Panc1 (cell line): ENCODE measurements around the gene BMP2K. TPM values are rescaled to one million over a fixed set of nuclear protein-coding genes. Genes with fewer than 3 reads are reported as not detected.

Source experiments
- ATAC-seq: fragments of 200-7000 bp; cut with Tn5 transposase; 2 replicates; pipeline ENCODE4 v1.9.1; 2020; ENCODE audit warnings: mild to moderate bottlenecking, moderate library complexity
- BruUV-seq: library from RNA; stranded (reverse); fragments of 400-500 nt; replicated peaks from 2 replicates; lab custom pipeline; 2021; lab: Mats Ljungman, UMichigan
- CTCF ChIA-PET: fragments of 300-600 bp; sonication (Branson Sonifier 250); formaldehyde crosslinking; loops from one replicate; lab custom pipeline; 2022; ENCODE audit warnings: antibody characterized with exemption; lab: Charles Lee
- POLR2A ChIA-PET: fragments of 300-600 bp; sonication (Branson Sonifier 250); formaldehyde crosslinking; loops from one replicate; lab custom pipeline; 2022; ENCODE audit warnings: antibody characterized with exemption; lab: Charles Lee
- DNase-seq: peaks from one replicate; pipeline ENCODE4 v3.0.0-alpha.2; 2010; ENCODE audit warnings: low read depth, low spot score
- H3K27ac ChIP-seq: 2 replicates; pipeline ENCODE4 v1.5.1; 2011; ENCODE audit warnings: mild to moderate bottlenecking, low read length, inconsistent platforms
- H3K27me3 ChIP-seq: fragments of 200-500 bp; sonication (Bioruptor generic); 2 replicates; pipeline ENCODE4 v1.6.0; 2014; ENCODE audit warnings: low read length, inconsistent platforms; ENCODE audit not compliant: control insufficient read depth, insufficient read depth
- H3K36me3 ChIP-seq: fragments of 200-500 bp; sonication (Bioruptor generic); 2 replicates; pipeline ENCODE4 v1.5.1; 2014; ENCODE audit warnings: inconsistent platforms, mild to moderate bottlenecking, low read length, moderate library complexity; ENCODE audit not compliant: control insufficient read depth, insufficient read depth
- H3K4me1 ChIP-seq: 2 replicates; pipeline ENCODE4 v1.5.1; 2011; ENCODE audit warnings: inconsistent platforms, mild to moderate bottlenecking, low read length, moderate library complexity; ENCODE audit not compliant: control insufficient read depth, insufficient read depth
- H3K4me3 ChIP-seq, 2 experiments: 2 replicates each; pipeline ENCODE4 v1.5.1; 2011 to 2012; ENCODE audit warnings: low read depth in 2 of 2, low read length in 2 of 2, mild to moderate bottlenecking in 2 of 2, inconsistent platforms in 1 of 2, moderate library complexity in 1 of 2
- H3K9me3 ChIP-seq: fragments of 200-500 bp; sonication (Bioruptor generic); 2 replicates; pipeline ENCODE4 v1.5.1; 2014; ENCODE audit warnings: low read depth, mild to moderate bottlenecking, inconsistent platforms, low read length, moderate library complexity; ENCODE audit not compliant: control insufficient read depth, insufficient read depth
- CTCF ChIP-seq: fragments of 450-650 bp; IDR thresholded peaks from 2 replicates; pipeline ENCODE4 v1.5.1; 2017; ENCODE audit warnings: mild to moderate bottlenecking
- POLR2AphosphoS5 ChIP-seq: IDR thresholded peaks from 2 replicates; pipeline ENCODE4 v1.6.1; 2012; ENCODE audit warnings: mild to moderate bottlenecking, low read depth, low read length, moderate library complexity
- REST ChIP-seq, 2 experiments: IDR thresholded peaks; 2 replicates each; pipeline ENCODE4 v1.6.1; 2011 to 2012; ENCODE audit warnings: low read depth in 2 of 2, control low read depth in 1 of 2, low read length in 1 of 2, mild to moderate bottlenecking in 1 of 2, moderate library complexity in 1 of 2; ENCODE audit not compliant: insufficient read depth in 1 of 2
- SIN3A ChIP-seq: IDR thresholded peaks from 2 replicates; pipeline ENCODE4 v1.6.1; 2012; ENCODE audit warnings: low read depth, mild to moderate bottlenecking, low read length, moderate library complexity, borderline replicate concordance; ENCODE audit not compliant: insufficient read depth
- TCF7L2 ChIP-seq: IDR thresholded peaks from 2 replicates; pipeline ENCODE4 v1.6.1; 2011; ENCODE audit warnings: mild to moderate bottlenecking, low read depth, low read length, inconsistent platforms
- in situ Hi-C: cut with HindIII; loops from 2 replicates; pipeline ENCODE4 v1.10.0; 2016; ENCODE audit warnings: low sequenced_read_pairs, low pct_unique_long_range_greater_than_20kb
- intact Hi-C: fragments of 100-400 bp; cut with micrococcal nuclease; formaldehyde crosslinking; loops from one replicate; pipeline ENCODE4 v1.10.0; 2022; ENCODE audit not compliant: unreplicated experiment
- total RNA-seq: library from RNA; stranded (reverse); gene quantifications from one replicate; pipeline ENCODE4 v1.2.1, GENCODE V29; 2021; ENCODE audit not compliant: unreplicated experiment

Gene BMP2K
- total RNA-seq, 1 experiment from 2014 or later: 23.3 TPM

DNA sequence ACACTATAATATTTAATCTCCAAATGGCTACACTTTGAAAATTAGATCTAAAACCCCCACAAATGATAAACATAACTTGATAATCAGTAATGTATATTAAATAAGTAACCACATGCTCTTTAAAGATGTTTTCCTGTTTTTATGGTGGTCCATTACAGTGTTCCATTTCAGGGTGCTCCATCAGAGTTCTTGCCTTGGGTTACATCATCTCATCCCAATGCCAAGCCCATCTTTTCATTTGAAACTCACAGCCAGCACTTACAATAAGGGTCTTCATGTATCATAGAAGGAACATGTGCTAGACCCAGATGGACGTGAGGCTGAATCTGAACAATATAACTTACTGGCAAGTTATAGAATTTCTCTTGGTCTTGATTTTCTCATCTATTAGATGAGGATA, 173.6 kb downstream of the BMP2K start:
- no peak for ATAC-seq
- no peak for DNase-seq
- TF ChIP-seq SIN3A (no peak), CTCF (no peak), TCF7L2 (no peak), REST (IDR thresholded peaks at IDR 0.05; ENCODE audit: insufficient read depth in 1 of 2, low read depth in 2 of 2, low read length in 1 of 2) (no peak)
- Histone ChIP-seq H3K27ac (no peak overlapping the region), H3K27me3 (no peaks in the 10 kb centered on the region), H3K36me3 (no peaks in the 10 kb centered on the region), H3K9me3 (no peaks in the 10 kb centered on the region), H3K4me3 (no peak overlapping the region), H3K4me1 (no peaks in the 10 kb centered on the region)
- intact Hi-C loops: loop anchor here (5.0 kb wide), 2 partner anchors 1268 to 1388 kb away; partner anchors contain the start of gene CFAP299
- POLR2A ChIA-PET: no interaction called here
- no TSS peak for BruUV-seq
- in situ Hi-C loops: no loop called here
- CTCF ChIA-PET: no interaction called here

GRCh38 chr4:78951862-78952472, 175.8 kb downstream of the BMP2K start:
- Histone ChIP-seq H3K9me3 (no peaks in the 10 kb centered on the region), H3K36me3 (no peaks in the 10 kb centered on the region), H3K4me1 (no peaks in the 10 kb centered on the region), H3K27ac (no peak overlapping the region), H3K27me3 (no peaks in the 10 kb centered on the region), H3K4me3 (no peak overlapping the region)
- CTCF ChIA-PET: interaction anchor here (0.5 kb wide), 2 partner anchors 35 to 1384 kb away, joined by 3 to 6 read pairs; no protein-coding TSS in a partner anchor
- ATAC-seq (no peak), DNase-seq (peak; percentile 15)
- intact Hi-C loops (loop anchor here (2.0 to 5.0 kb wide), 3 partner anchors 623 to 1385 kb away; partner anchors contain the start of gene CFAP299), in situ Hi-C loops (no loop called here)
- BruUV-seq: no TSS peak
- TF ChIP-seq POLR2AphosphoS5: no peak
- TF ChIP-seq CTCF: peak; percentile 61; the same call in 1 of the 2 replicates
- POLR2A ChIA-PET: no interaction called here
